Activated naive CD4-positive, alpha-beta T cell treated with anti-CD3 and anti-CD28 coated beads, Interleukin-2, amount 10 ng/mL, durations not matched to agents 5 hours and 36 hours (primary cell): Measurements from ENCODE around the gene SLC5A9. TPM values are rescaled to one million over a fixed set of nuclear protein-coding genes. Genes with fewer than 3 reads are reported as not detected.

Experiments used
- total RNA-seq, 2 experiments: library from RNA; stranded (reverse); gene quantifications; one replicate each; pipeline ENCODE4 v1.2.3, GENCODE V29; 2021

Gene SLC5A9
- not detected for total RNA-seq

DNA sequence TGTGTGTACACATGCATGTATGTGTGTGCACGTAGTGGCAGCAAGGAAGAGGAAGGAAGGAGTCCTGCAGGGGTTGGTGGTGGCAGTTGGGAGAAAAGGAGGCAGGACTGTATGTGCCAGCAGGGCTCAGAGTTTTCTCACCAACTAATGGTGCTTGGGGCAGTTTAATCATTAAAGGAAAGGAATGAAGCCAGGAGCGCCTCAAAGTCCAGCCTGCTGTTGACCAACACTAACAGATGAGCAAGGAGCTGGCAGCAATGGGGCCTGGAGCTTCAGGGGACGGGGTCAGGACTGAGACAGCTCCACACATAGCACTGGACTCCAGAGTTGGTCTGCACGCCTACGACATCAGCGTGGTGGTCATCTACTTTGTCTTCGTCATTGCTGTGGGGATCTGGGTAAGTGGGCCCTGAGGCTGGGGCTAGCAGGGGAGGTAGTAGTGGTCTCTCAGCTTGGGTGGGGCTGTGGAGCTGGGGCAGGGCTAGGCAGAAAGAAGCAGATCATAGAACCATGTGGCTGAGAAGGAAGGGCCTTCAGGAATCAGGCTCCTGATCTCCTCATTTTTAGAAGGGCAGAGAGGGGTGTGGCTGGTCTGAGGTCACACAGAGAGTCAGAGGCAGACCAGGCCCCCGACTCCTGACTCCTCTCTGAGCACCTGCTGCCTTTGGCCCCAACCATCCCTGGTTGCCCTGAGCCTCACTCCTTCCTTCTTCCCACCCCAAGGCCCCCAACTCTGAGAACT, at the start of gene SLC5A9:
SLC5A9 (plus strand) TSS at position 216 of the 742 bp plus-strand sequence; CDS start at position 237, 21 bp downstream.

Other genes starting within 250 kb of the SLC5A9 start
- gene TRABD2B, start 225.3 kb upstream of the SLC5A9 start, total RNA-seq = not detected
- gene SPATA6, start 249.5 kb downstream of the SLC5A9 start, total RNA-seq = 1 to 10 TPM in 1 of 2 experiments, under 1 TPM in 1; 0.78 to 1.3 TPM